Cerebellar cortex (tissue), 1 donor: ENCODE data around the gene LRCH1.

ENCODE experiments used
- DNase-seq: peaks from one replicate; pipeline ENCODE4 v3.0.0-alpha.2; 2015; ENCODE audit warnings: low spot score

Gene LRCH1

GRCh38 chr13:46801858-46802257, 248.9 kb downstream of the LRCH1 start:
- no peak for DNase-seq
